Smooth muscle cell of the brain vasculature (primary cell): Measurements from ENCODE around the gene RNF227.
"Not testable (repeated sequence)": the region's sequence is repeated elsewhere in the genome, so short reads cannot be mapped to it uniquely, and the experiment has no call there.

ENCODE experiments used
- DNase-seq: peaks from one replicate; pipeline ENCODE4 v3.0.0-alpha.2; 2012; ENCODE audit warnings: low read depth, low spot score

Gene RNF227

GRCh38 chr17:7864384-7864783 is 51.7 kb downstream of the RNF227 start:
- not testable (repeated sequence) for DNase-seq
